Inflammatory macrophage treated with lipopolysaccharide for 1 hour (primary cell): ENCODE data around the gene TMEM39B.
A peak's percentile ranks its signal among the peaks of the same experiment; 100 is the strongest.
"Not testable (repeated sequence)": the region's sequence is repeated elsewhere in the genome, so short reads cannot be mapped to it uniquely, and the experiment has no call there.

Source experiments
- DNase-seq, 2 donors: peaks; one replicate each; pipeline ENCODE4 v3.0.0-alpha.2; 2020 to 2022

TMEM39B gene

DNA sequence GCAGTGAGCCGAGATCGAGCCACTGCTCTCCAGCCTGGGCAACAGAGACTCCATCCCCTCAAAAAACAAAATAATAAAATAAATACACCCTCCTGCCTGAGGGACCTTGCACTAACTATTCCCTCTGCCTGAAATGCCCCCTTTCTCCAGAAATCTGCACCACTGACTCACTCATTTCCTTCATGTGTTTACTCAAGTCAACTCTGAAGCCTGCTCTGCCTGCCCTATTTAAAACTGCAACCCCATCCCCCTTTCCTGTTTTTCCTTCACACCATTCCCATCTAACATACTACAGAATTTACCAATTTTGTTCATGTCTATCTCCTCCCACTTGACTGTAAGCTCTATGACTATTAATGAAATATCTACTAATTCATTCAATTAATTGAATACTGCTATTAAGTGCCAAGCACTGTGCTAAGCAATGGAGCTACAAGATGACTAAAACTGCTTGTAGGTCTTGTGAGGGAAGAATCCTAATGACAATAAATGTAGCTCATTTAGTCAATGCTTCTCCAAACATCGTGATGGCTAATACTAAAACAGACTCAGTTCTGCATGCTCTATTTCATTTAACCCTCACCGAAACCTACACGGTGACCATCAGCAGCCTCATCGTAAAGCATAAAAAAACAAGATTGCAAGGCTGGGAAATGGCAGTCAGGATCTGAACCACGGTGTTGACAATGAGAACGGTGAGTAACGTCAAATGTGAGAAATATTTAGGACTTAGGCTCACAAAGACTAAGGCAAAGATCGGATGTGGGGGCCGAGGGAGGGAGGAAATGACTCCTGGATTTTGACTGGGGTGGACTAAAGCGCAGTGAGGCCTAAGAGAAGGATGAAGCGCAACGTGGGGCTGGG, 749 bp upstream of the TMEM39B start:
- peak in 1 of 2 donors; percentile 2 for DNase-seq

DNA sequence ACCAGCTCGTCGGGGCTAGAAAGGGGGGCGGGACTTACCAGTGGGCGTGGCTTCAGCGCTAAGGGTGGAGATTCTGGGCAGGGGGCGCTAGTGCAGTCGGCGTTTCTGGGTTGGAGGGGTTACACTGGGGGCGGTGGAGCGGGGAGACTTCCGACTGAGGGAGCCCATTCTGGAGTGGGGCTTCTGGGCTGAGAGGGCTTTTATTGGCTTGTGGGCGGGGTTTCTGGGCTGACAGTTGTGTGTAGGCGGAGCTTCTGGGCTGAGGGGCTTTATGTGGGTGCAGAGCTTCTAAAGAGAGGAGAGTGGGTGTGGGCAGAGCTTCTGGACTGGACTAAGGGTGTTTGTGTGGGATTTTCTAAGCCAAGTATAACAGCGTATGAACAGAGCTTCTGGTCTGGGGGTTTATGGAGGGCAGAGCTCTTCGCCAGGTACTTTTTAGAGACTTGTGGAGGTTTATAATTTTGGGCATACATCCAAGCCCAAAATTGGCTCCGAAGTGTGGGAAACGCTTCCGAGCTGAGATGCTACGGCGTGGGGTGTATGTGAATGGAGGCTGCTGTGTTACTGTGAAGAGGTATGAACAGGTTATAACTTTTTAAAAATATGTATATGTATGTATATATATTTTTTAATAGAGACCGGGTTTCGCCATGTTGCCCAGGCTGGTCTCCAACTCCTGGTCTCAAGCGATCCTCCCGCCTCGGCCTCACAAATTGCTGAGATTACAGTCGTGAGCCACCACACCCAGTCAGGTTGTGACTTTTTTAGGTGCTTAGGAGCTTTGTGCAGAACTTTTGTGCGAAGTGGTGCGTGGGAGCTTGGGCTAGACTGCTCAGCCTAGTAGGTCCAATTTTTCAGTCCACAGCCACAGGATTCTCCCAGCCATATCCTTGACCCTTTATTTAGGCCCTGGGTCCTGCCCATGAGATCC, 825 bp downstream of the TMEM39B start:
- no peak for DNase-seq

DNA sequence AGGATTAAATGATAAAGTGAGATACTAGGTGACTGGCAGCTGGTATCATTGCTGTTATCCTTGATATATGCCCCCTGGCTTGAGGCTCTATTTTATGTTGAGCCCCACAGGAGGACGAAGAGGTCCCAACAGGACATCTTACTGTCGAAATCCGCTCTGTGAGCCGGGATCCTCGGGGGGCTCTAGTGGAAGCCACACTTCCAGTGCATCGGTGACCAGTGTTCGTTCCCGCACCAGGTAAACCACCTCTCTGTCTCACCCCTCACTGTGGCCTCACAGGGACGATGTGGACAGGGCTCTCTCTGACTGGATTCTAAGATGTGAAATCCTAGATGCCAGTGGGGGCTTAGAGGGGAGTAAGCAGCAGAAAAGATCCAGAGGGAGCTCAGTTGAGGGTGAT, 2.1 kb downstream of the TMEM39B start:
- DNase-seq: no peak

DNA sequence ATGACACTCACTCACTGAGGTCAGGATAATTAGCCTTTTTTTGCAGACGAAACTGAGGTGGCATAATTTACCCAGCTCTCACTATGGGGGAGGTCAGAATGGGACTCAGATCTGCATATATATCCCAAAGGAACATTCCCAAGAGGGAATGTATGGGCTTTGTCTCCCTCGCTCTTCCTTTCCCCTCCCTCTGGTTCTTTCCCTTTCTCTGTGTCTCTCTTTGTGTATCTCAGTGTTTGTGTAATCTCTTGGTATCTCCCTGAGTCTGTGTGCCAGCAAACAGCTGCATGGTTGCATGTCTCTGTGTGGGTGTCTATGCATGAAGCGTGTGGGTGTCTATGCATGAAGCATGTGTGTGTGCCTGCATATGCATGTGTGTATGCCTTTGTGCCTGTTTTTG, 4.7 kb downstream of the TMEM39B start:
- DNase-seq: no peak

DNA sequence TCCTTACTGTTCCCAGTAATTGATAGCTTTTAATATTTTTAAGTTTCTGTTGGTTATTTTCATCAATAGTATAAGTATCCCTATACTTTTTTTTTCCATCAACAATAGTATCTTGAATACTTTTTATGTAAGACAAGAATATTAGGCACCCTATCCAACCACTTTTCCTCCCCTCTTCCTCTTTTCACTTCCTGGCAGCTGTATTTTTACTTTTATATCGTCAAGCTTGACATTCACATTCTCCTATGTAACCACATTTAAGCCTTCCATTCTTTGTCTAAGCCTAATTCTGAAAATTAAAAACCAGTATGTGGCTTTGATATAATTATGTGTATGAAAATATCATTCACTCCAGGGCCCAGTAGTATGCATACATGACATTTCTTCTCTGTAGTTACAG, 9.3 kb downstream of the TMEM39B start:
- no peak for DNase-seq

DNA sequence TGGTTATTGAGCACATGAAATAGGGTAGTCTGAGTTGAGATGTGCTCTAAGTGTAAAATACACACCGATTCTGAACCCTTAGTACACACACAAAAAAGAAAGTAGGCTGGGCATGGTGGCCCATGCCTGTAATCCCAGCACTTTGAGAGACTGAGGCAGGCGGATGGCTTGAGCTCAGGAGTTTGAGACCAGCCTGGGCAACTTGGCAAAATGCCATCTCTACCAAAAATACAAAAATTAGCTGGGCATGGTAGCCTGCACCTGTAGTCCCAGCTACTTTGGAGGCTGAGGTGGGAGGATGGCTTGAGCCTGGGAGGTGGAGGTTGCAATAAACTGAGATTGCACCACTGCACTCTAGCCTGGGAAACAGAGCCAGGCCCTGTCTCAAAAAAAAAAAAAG, 13.6 kb downstream of the TMEM39B start:
- not testable (repeated sequence) for DNase-seq

DNA sequence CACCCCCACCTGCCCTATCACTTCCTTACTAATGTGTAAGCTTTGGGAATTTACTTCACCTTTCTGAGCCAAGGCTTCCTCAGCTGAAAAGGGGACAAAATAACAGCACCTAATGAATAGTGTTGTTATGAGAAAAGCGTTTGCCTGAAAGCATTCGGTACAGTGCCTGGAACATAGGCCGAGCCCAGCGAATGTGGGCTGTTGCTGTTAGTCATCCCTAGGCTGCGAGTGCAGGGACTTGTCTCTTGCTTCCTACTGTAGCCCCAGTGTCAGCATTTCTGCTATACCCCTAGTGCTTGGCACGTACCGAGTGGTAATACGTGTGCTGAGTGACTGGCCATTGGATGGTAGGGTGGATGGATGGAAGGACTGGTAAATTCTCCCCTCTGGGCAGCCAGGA, 18.4 kb downstream of the TMEM39B start:
- no peak for DNase-seq

DNA sequence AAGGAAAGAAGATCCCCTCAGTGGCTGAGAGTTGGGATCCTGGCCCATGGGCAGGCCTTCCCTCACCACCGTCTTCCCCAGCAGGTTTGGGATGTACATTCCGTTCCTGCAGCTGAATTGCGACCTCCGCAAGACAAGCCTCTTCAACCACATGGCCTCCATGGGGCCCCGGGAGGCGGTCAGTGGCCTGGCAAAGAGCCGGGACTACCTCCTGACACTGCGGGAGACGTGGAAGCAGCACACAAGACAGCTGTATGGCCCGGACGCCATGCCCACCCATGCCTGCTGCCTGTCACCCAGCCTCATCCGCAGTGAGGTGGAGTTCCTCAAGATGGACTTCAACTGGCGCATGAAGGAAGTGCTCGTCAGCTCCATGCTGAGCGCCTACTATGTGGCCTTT, 18.9 kb downstream of the TMEM39B start:
- DNase-seq: no peak

DNA sequence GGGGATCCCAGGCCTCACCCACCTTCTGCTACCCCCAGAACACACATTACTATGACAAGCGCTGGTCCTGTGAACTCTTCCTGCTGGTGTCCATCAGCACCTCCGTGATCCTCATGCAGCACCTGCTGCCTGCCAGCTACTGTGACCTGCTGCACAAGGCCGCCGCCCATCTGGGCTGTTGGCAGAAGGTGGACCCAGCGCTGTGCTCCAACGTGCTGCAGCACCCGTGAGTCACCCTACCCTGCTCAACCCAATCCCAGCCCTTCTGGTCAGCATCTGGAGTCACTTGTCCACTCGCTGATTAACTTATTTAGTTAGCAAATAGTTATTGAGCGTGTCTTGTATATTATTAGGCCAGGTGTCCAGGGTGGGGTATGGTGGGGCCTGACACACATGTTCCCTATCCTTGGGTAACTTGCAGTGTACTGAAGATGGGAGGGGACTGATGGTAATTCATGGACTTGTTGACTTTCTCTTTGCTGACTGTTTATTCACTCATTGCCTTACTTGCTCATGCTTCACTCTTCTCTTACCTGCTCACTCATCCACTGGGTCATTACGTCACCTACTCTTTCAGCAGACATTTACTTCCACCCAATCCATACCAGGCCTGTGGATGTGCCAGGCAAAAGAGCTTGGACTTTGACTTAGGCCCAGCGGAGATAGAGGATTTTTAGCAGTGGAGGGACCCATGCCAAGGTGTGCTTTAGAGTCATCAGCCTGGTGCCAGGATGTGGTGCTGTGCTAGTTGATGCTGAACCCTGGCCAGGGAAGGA, 22.2 kb downstream of the TMEM39B start:
- no peak for DNase-seq

DNA sequence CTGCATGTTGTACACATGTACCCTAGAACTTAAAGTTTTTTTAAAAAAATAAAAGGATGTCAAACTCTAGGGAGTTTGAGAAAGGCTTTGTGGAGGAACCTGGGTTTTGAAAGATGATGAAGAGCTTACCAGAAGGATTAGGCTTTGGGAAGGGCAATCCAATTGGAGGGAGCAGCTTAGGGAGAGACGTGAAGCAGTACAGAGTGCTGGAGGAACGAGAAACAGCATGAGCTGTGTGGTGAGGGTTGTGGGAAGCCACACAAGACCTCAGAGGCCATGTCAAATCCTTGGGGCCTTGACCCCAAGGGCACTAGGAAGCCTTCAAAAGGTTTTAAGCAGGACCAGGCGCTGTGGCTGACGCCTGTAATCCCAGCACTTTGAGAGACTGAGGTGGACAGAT, 26.7 kb downstream of the TMEM39B start:
- no peak for DNase-seq

DNA sequence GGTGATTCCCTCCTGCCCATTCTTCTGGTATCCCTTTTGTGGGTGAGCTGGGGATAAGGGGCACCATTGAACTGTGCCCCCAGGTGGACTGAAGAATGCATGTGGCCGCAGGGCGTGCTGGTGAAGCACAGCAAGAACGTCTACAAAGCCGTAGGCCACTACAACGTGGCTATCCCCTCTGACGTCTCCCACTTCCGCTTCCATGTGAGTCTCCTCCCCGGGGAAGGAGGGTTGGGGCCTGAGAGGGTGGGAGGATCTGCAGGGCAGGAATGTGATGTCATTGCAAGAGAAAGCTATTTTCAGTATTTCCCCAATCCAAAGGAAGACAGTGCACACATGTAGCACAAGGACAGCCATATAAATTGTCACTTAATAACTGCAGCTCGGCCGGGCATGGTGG, 27.6 kb downstream of the TMEM39B start:
- peak in 1 of 2 donors; percentile 33 for DNase-seq

DNA sequence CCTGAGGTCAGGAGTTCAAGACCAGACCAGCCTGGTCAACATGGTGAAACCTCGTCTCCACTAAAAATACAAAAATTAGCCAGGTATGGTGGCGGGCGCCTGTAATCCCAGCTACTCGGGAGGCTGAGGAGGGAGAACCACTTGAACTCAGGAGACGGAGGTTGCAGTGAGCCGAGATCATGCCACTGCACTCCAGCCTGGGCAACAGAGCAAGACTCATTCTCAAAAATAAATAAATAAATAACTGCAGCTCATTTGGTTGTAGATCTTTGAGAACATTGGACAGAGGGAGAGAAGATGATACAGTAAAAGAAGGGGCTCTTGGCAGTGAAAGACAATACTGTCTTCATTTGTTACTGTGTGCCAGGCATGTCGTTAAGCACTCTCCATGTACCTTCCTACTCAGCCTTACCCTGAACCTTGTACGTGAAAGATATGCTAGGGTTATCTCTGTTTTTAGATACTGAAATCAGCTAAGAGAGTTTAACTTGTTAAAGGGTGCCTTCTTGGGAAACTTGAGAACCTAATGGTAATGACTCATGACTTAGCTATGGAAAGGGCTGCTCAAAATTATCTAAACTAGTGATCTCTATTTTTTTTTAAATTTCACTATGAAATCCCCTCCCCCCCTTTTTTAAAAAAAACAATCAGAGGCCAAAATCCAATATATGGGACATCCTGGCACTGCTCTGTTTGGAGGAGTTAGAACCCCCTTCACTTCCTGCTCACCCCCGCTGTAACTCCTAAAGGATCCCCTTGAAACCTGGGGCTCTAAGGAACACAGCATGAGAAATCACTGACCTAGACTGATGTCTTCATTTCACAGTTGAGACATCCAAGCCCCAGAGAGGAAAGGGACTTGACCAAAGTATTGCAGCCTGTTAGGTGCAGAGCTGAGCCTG, 28.3 kb downstream of the TMEM39B start:
- no peak for DNase-seq

DNA sequence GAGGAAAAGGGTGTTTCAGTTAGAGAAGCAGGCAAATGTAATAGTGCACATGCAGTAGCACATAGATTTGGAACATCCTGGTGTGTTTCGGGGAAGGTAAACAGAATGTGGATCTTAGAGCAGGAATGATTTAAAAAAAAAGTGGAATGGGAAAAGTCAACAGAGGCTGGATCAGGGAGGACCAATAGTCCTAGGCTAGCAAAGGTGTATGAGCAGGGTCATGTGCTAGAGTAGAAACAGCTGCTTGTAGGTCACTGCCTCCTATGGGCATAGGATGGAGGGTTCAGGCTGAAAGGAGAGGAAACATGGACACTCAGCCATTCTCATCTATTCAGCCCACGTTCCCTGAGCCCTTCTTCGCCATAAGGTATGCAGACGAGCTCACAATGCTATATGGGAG, 31.4 kb downstream of the TMEM39B start:
- no peak for DNase-seq

DNA sequence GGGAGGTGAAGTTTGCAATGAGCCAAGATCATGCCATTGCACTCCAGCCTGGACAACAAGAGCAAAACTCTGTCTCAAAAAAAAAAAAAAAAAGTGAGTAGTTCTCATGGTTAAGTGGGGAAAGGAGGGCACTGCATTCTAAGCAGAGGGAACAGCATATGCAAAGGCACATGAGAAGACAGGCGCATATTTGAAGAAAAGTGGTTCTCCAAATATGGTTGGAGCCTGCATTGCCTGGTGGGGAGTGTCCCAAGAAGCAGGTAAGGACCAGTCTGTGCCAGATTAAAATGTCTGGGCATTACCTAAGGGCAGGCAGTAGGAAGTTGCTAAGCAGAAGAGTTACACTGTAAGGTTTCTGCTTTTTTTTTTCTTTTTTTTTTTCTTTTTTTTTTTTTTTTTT, 32.6 kb downstream of the TMEM39B start:
- no peak for DNase-seq

DNA sequence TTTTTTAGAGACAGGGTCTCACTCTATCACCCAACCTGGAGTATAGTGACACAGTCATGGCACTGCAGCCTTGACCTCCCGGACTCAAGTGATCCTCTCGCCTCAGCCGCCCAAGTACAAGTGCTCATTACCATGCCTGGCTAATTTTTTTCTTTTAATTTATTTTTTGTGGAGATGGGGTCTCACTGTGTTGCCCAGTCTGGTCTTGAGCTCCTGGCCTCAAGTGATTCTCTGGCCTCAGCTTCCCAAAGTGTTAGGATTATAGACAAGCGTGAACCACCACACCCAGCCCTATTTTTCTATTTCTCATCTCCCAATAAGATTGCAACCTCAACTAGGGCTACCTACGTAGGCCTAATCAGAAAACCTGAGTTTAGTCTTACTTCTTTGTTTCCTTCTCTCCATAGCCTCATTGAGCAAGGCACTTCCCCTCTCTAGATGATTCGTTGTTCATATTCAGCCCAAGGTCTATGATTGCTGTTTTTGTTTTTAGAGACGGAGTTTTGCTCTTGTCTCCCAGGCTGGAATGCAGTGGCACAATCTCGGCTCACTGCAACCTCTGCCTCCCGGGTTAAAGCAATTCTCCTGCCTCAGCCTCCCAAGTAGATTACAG, 34.0 kb downstream of the TMEM39B start:
- DNase-seq: peak in 1 of 2 donors; percentile 33

DNA sequence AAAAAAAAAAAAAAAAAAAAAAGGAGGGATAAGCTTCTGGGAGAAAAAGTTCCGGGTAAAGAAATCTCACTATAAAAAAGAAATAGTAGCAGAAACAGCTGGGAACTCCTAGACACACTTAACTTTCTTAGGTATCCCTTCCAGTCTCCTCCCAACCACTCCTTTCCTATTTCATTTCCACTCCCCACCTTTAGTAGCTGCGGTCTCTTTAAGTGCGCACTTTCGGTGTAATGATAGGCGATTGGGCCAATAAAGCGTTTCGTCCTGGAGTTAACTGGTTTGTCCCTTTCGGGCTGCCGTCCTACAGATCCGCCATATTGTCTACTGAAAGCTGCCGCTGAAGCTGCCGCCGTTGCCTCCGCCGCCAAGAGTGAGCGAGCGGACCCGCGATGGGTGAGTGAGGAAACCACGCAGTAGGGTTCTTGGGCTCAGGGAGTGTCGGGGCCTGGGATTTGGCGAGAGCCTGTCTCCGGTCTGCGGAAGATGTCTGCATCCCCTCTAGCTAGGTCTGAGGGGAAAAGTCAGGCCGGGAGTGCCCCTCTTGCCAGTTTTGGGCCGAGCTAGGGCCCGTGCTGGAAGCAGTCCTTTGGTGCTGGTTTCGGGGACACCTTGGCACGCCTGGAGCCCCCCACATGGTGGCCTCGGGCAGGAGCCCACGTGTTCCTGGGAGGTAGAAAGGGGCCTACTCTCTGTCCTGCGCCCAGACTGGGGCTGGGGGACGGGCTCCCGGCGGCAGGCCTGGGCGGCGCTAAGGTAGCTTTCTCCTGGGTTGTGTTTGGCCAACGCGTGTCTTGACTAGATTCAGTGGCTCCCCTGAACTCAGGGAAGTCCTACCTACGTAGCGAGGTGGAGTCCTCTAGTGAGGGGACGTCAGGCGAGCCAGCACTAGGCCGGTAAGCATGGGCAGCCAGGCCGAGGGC, 35.3 kb downstream of the TMEM39B start, which contains the start of gene KPNA6:
TSS of gene KPNA6 (plus strand) at position 315 of the 920 bp plus-strand sequence. CDS start at position 390, 75 bp downstream.
- peak; percentile 87 to 97 for DNase-seq

DNA sequence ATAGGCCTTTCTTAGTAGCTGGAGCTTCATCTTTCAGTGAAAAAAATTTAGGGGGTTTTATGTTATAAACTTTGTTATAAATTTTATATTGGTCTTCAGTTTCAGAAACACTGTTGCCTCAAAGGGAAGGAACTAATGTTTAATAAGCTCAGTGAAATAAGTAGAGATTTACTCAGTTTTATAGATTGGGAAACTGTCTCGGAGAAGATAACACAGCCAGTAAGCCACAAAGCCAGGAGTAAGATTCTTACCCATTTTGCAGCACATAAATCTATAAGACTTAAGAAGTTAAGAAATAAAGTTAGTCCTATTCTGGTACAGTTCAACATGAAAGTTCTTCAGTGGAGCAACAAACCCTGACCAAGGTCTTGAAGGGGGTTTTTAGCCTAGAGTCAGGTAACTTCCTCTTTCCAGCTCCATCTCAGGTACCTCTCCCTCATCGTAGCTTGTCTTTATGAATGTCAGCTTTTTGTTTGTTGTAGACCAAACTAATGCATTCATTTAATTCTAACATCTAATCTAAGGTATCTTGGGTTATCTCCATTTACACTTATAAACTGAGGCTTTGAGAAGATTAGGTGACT, 38.4 kb downstream of the TMEM39B start:
- no peak for DNase-seq

DNA sequence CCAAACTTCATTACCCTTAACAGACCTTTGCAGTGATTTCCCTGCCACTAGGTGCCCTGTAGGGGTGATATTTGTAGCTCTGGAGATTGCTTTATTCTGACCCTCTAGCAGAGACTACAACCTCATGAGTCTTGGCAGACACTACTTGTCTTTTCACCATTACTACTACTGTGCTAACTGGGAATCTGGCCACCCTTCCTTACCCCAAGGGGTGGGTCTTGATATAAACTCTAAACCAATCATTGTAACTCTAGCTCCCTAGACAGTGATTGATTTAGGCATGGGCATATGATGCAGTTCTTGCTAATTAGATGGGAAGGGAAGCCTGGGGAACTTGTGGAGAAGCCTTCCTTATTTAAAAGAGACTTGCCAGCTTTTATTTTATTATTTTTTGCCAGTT, 39.0 kb downstream of the TMEM39B start:
- no peak for DNase-seq

DNA sequence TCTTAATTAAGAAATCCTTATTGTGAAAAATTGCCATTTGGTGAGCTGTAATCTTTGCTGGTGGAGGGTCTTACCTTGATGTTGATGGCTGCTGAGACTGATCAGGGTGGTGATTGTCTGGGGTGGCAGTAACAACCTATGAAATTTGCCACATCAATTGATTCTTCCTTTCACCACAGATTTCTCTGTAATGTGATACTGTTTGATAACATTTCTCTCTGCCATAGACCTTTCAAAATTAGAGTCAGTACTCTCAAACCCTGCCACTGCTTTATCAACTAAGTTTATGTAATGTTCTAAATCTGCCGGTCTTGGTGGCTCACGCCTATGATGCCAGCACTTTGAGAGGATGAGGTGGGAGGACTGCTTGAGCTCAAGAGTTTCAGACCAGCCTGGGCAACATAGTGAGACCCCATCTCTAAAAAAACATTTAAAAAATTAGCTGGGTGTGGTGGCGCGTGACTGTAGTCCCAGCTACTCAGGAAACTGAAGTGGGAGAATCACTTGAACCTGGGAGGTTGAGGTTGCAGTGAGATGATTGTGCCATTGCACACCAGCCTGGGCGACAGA, 40.2 kb downstream of the TMEM39B start:
- DNase-seq: no peak
